NT2/D1 (cell line): Measurements from ENCODE around the gene DENND1B.

Experiments used
- SUZ12 ChIP-seq: IDR thresholded peaks from 2 replicates; pipeline ENCODE4 v1.6.1; 2011; ENCODE audit not compliant: insufficient read length, insufficient read depth; ENCODE audit errors: extremely low read depth
- ZNF274 ChIP-seq: IDR thresholded peaks from 2 replicates; pipeline ENCODE4 v1.6.1; 2011; ENCODE audit warnings: mild to moderate bottlenecking, low read depth, low read length

DNA sequence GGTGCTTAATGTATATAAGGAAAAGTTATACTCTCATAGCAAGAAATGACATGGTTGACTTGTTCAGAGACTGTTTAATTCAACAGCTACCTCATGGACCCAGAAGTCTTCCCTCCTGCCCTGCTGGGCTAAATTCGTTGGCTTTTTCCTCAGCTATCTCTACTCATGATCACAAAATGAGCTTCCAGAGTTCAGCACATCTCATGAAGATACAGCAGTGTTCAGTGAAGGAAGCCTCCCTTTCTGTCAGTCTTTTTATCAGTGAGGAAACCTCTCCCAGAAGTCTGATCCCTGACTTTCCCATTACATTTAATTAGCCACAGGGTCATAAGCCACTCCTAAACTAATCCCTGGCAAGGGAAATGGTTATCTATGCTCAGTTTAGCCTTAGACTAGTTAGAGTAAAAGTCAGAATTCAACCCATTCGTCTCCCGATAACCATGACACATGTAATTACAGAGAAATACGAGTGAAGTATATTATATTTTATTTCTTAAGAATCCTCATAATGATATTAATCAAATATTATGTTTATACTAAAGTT, 97.5 kb downstream of the DENND1B start:
- TF ChIP-seq ZNF274, result no peak
- TF ChIP-seq SUZ12, result no peak
